WTC11 (cell line): Measurements from ENCODE around the gene RIPOR2.

ENCODE experiments used
- CTCF ChIP-seq: fragments of 200-600 bp; IDR thresholded peaks from 2 replicates; pipeline ENCODE4 v1.8.0; 2022; ENCODE audit warnings: antibody characterized with exemption
- FOXK1 ChIP-seq: sonication (generic); formaldehyde crosslinking; IDR thresholded peaks from 2 replicates; pipeline ENCODE4 v1.8.0; 2022; ENCODE audit warnings: mild to moderate bottlenecking, moderate library complexity, missing genetic modification reagents
- STAT6 ChIP-seq: sonication (generic); formaldehyde crosslinking; conservative IDR thresholded peaks from 2 replicates; pipeline ENCODE4 v1.8.1; 2023; ENCODE audit warnings: mild to moderate bottlenecking, low read depth, missing genetic modification reagents, moderate library complexity
- ZNF121 ChIP-seq: sonication (generic); formaldehyde crosslinking; IDR thresholded peaks from 2 replicates; pipeline ENCODE4 v1.8.0; 2023; ENCODE audit warnings: missing genetic modification reagents

- TF ChIP-seq STAT6 (no peak), CTCF (no peak), FOXK1 (CRISPR knock-in tag) (no peak), ZNF121 (CRISPR knock-in tag) (no peak)
Observed at GRCh38 chr6:24875534-24875901, 60.2 kb downstream of the RIPOR2 start.
